ENCODE measurements around the gene NAA35. TPM values are rescaled to one million over a fixed set of nuclear protein-coding genes. Genes with fewer than 3 reads are reported as not detected.
A peak's percentile ranks its signal among the peaks of the same experiment; 100 is the strongest.

Gene NAA35
- total RNA-seq, 3 donors from 2014 or later = 29.7 to 37.4 (median 31.0) TPM

DNA sequence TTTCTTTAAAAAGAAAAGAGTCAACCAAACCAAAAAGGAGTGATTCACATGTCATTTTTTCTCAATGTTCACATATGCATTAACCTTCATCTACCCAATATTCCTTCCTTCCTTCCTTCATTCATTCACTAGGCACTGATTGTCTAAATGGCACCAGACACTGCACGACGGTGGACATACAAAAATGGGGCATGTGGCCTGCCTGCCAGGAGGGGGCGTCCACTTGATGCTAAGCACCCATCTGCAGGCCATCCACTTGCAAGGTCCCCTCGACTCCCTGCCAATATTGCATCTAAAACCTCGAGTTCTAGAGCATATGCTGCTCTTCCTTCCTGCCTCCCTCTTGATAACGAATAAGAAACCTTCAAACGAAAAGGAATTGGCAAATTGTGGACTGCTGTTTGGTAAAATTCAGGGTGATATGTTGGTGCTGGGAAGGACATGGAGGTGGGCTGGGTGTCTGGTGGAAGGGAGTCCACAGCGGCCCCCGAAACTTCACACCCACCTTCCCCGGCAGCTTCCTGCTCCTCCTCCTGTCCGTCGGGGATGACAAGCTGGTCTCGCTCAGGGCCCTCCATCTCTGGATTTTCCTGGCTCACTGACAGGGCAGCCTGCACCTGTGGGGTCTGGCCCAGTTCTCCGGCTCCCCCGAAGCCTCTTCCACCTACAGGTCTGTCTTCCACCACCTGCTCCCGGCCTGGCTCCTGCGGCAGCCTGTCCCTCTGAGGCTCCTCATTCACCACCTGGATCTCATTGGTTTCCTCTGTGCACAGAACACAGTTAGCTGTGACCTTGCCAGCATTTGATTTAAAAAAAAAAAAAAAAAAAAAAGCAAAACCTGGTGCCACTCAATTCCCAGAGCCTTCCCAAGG, 94.2 kb downstream of the NAA35 start:
- Histone ChIP-seq H3K36me3 (ENCODE audit: low read depth) (peaks cover 5% of the 10 kb centered on the region), H3K4me1 (ENCODE audit: low read depth) (peaks cover 11% of the 10 kb centered on the region), H3K9me3 (no peaks in the 10 kb centered on the region), H3K4me3 (no peak overlapping the region)
- TF ChIP-seq, protein P1, sequence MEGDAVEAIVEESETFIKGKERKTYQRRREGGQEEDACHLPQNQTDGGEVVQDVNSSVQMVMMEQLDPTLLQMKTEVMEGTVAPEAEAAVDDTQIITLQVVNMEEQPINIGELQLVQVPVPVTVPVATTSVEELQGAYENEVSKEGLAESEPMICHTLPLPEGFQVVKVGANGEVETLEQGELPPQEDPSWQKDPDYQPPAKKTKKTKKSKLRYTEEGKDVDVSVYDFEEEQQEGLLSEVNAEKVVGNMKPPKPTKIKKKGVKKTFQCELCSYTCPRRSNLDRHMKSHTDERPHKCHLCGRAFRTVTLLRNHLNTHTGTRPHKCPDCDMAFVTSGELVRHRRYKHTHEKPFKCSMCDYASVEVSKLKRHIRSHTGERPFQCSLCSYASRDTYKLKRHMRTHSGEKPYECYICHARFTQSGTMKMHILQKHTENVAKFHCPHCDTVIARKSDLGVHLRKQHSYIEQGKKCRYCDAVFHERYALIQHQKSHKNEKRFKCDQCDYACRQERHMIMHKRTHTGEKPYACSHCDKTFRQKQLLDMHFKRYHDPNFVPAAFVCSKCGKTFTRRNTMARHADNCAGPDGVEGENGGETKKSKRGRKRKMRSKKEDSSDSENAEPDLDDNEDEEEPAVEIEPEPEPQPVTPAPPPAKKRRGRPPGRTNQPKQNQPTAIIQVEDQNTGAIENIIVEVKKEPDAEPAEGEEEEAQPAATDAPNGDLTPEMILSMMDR (IDR thresholded peaks at IDR 0.05) = peak; percentile 30
- intact Hi-C loops (cut with DNase I, micrococcal nuclease) = no loop called here
- DNase-seq = peak in 2 of 3 donors; percentile 57 to 66
- ATAC-seq = peak; percentile 79

DNA sequence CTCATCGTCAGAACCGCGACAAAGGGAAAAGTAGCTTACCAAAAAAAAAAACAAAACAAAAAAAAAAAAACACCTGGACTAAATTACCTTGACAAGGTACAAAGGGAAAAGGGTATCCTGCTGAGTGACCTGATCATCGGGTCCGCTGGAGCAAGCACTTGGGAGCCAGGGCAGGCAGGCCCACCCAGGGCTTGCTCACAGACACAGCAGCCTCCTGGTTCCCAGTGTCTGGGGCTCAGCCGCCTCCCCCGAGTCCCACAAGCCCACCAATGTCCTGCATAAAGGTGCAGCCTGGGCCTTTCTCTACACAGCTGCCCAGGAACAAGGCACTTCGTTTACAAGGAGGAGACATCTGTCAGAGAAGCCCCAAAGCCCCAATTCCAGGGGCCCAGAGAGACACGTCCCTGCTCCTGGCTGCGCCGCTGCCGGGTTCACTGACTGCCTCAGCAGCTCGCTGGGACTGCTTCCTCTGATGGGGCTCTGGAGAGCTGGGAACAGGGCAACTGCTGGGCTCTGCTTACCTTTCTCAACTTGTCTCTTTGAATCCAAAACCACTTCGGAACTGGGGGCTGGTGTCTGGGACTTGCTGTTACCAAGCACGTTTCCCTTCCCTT, 95.0 kb downstream of the NAA35 start:
- intact Hi-C loops (cut with DNase I, micrococcal nuclease) = no loop called here

DNA sequence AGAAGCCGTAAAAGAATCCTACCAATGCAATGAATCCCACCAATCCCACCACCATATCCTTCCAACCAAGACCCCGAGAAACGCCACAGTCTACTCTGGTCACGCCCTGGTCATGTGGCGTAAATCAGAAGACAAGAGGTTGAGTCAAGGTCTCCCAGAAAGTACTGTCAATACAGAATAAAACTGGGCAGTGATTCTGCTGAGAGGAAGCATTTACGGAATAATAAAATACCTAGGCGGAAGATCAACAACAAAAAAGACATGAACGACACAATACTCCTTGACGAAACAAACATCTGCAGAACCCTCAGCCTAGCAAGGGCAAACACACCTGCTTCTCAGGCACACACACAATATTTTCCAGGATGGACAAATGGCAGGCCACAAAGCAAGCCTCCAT, 95.6 kb downstream of the NAA35 start:
- no peak overlapping the region for H3K4me3 ChIP-seq
- DNase-seq = peak in 1 of 3 donors; percentile 49
- intact Hi-C loops (cut with DNase I, micrococcal nuclease) = no loop called here
- ATAC-seq = peak; percentile 72
- H3K4me1 ChIP-seq (ENCODE audit: low read depth) = peaks cover 11% of the 10 kb centered on the region
- no peaks in the 10 kb centered on the region for H3K9me3 ChIP-seq
- TF ChIP-seq, protein P1 (IDR thresholded peaks at IDR 0.05) = no peak
- H3K36me3 ChIP-seq (ENCODE audit: low read depth) = peaks cover 5% of the 10 kb centered on the region

More for the DNA sequence above, 95.0 kb downstream of the NAA35 start:
- TF ChIP-seq, protein P1 (IDR thresholded peaks at IDR 0.05) = no peak
- Histone ChIP-seq H3K9me3 (no peaks in the 10 kb centered on the region), H3K4me1 (ENCODE audit: low read depth) (peaks cover 11% of the 10 kb centered on the region), H3K4me3 (no peak overlapping the region), H3K36me3 (ENCODE audit: low read depth) (peaks cover 5% of the 10 kb centered on the region)
- no peak for DNase-seq
- no peak for ATAC-seq

DNA sequence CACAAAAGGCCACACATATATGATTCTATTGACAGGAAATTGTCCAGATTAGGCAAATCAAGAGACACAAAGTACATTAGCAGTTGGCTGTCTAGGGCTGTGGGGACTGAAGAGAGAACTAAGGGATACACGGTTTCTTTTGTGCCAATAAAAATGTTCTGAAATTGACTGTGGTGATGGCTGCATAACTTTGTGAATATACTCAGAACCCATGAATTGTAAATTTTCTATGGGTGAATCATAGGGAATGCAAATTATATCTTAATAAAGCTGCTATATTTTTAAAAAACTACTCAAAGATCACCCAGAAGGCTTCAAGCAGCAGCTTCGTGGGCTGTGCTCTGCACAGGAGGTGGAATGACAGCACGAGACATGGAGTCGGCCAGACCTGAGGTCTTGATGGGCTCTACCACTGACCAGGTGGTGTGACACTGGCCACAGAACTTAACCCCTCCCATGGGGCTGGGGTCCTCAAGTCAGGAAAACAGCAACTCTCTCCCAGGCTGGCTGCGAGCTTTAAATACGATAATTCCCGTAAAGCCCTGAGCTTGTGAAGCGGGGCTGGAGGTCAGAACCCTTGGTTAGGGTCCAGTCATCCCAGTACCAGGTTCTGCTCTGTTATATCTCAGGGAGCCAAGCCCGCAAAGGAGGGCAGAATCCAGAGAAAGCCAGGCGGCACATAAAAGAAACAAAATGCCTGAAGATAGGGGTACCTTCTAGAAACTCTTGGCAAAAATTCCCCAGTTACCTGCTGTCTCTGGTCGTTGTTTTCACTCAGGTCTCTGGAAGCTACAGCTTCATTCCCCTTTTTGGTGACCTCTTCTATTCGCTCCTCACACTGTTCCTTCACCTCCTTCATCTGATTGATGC, 99.3 kb downstream of the NAA35 start:
- intact Hi-C loops (cut with DNase I, micrococcal nuclease) = no loop called here
- H3K36me3 ChIP-seq (ENCODE audit: low read depth) = no peaks in the 10 kb centered on the region
- no peaks in the 10 kb centered on the region for H3K9me3 ChIP-seq
- ATAC-seq (no peak), DNase-seq (no peak)
- H3K4me3 ChIP-seq = no peak overlapping the region
- TF ChIP-seq, protein P1 (IDR thresholded peaks at IDR 0.05) = no peak
- H3K4me1 ChIP-seq (ENCODE audit: low read depth) = peaks cover 11% of the 10 kb centered on the region

DNA sequence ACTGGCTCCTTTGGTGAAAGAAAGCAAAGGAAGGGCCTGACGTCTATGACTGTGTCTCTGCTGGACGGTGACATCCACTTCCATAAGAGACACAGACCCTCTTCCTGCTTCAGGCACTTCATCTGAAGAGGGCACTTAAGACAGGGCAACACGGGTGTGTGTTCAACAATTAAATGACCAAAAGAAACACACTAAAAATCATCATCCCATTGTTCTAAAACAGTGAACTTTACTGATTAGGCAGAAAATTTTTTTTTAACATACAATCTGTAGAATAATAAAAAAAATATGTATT, 99.9 kb downstream of the NAA35 start:
- Histone ChIP-seq H3K4me1 (ENCODE audit: low read depth) (peaks cover 11% of the 10 kb centered on the region), H3K4me3 (no peak overlapping the region), H3K36me3 (ENCODE audit: low read depth) (no peaks in the 10 kb centered on the region), H3K9me3 (no peaks in the 10 kb centered on the region)
- DNase-seq (no peak), ATAC-seq (no peak)
- TF ChIP-seq, protein P1 (IDR thresholded peaks at IDR 0.05) = no peak
- intact Hi-C loops (cut with DNase I, micrococcal nuclease) = no loop called here

Data from mucosa of descending colon (tissue), 3 donors.